Breast epithelium (tissue), 4 donors: ENCODE measurements around the gene ARNT2. TPM values are rescaled to one million over a fixed set of nuclear protein-coding genes. Genes with fewer than 3 reads are reported as not detected.

ENCODE experiments used
- DNase-seq, 2 donors: peaks; one replicate each; pipeline ENCODE4 v3.0.0-alpha.2; 2019; ENCODE audit warnings: low spot score in 2 of 2
- H3K27ac ChIP-seq, 2 donors: fragments of 200-600 bp; sonication (generic) in 1 of 2; one replicate each; pipeline ENCODE4 v1.5.1; 2016 to 2019; ENCODE audit warnings: mild to moderate bottlenecking in 1 of 2
- H3K27me3 ChIP-seq, 2 donors: fragments of 200-600 bp; sonication (generic) in 1 of 2; one replicate each; pipeline versions ENCODE4 v1.5.1 to v1.6.0; 2017 to 2019; ENCODE audit warnings: control low read depth in 1 of 2, mild to moderate bottlenecking in 1 of 2
- H3K36me3 ChIP-seq: fragments of 200-600 bp; one replicate; pipeline ENCODE4 v1.5.1; 2019
- H3K4me1 ChIP-seq, 2 donors: fragments of 200-600 bp; sonication (generic); one replicate each; pipeline ENCODE4 v1.5.1; 2016 to 2019; ENCODE audit warnings: control low read depth in 1 of 2
- H3K4me3 ChIP-seq, 3 donors: fragments of 200-600 bp; sonication (generic); 1 replicate in 2 of 3; 2 replicates in 1 of 3; pipeline ENCODE4 v1.5.1; 2016 to 2019; ENCODE audit warnings: mild to moderate bottlenecking in 3 of 3, moderate library complexity in 2 of 3
- H3K9me3 ChIP-seq, 2 donors: fragments of 200-600 bp; sonication (generic) in 1 of 2; one replicate each; pipeline ENCODE4 v1.5.1; 2016 to 2019; ENCODE audit warnings: control low read depth in 1 of 2
- POLR2A ChIP-seq: fragments of 450-650 bp; IDR thresholded peaks from one replicate; pipeline ENCODE4 v1.6.1; 2016; ENCODE audit warnings: antibody characterized with exemption, mild to moderate bottlenecking, moderate library complexity
- POLR2AphosphoS5 ChIP-seq, 3 donors: sonication (generic); formaldehyde crosslinking; IDR thresholded peaks; one replicate each; pipeline ENCODE4 v1.6.1; 2017; ENCODE audit warnings: antibody characterized with exemption in 3 of 3
- intact Hi-C: fragments of 100-400 bp; cut with DNase I; formaldehyde crosslinking; loops from one replicate; pipeline ENCODE4 v1.15.1; 2023; ENCODE audit warnings: low total_unique reads
- total RNA-seq, 3 donors: library from RNA; depleted of rRNA; stranded (reverse); fragments of >200 nt; gene quantifications; one replicate each; pipeline ENCODE4 v1.1.0, GENCODE V29; 2016
- TF ChIP-seq, protein P1 (sequence below), 3 donors: fragments of 450-650 bp; IDR thresholded peaks; one replicate each; pipeline ENCODE4 v1.5.1; 2016 to 2017; ENCODE audit warnings: antibody characterized with exemption in 3 of 3, mild to moderate bottlenecking in 3 of 3, moderate library complexity in 3 of 3

Gene ARNT2
- total RNA-seq, 3 donors from 2014 or later: 5.9 to 8.5 (median 7.0) TPM

DNA sequence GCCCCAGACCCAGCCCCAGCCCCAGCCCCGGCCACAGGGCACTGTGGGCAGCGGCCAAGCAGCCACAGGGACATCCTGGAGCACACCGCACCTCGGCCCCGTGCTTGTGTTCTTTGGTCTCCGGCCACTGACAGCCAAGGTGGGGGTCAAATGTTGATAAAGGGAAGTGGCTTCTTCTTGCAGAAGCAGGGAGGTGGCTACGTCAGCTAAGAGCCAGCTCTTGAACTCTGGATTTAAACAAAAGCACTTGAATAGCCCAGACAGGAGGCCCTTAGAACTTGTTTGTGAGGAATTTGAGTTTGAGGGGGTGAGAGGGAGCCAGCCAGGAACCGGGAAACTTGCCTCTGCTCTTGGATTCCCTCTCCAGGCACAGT lies 155.1 kb downstream of the ARNT2 start:
- H3K4me1 ChIP-seq: no peaks in the 10 kb centered on the region
- H3K36me3 ChIP-seq: no peaks in the 10 kb centered on the region
- no peak overlapping the region for H3K4me3 ChIP-seq
- intact Hi-C loops: no loop called here
- H3K9me3 ChIP-seq: no peaks in the 10 kb centered on the region
- no peak overlapping the region for H3K27ac ChIP-seq
- DNase-seq: no peak
- TF ChIP-seq POLR2AphosphoS5 (IDR thresholded peaks at IDR 0.05) (no peak), POLR2A (no peak)
- TF ChIP-seq, protein P1, sequence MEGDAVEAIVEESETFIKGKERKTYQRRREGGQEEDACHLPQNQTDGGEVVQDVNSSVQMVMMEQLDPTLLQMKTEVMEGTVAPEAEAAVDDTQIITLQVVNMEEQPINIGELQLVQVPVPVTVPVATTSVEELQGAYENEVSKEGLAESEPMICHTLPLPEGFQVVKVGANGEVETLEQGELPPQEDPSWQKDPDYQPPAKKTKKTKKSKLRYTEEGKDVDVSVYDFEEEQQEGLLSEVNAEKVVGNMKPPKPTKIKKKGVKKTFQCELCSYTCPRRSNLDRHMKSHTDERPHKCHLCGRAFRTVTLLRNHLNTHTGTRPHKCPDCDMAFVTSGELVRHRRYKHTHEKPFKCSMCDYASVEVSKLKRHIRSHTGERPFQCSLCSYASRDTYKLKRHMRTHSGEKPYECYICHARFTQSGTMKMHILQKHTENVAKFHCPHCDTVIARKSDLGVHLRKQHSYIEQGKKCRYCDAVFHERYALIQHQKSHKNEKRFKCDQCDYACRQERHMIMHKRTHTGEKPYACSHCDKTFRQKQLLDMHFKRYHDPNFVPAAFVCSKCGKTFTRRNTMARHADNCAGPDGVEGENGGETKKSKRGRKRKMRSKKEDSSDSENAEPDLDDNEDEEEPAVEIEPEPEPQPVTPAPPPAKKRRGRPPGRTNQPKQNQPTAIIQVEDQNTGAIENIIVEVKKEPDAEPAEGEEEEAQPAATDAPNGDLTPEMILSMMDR (IDR thresholded peaks at IDR 0.05): no peak
- no peaks in the 10 kb centered on the region for H3K27me3 ChIP-seq

DNA sequence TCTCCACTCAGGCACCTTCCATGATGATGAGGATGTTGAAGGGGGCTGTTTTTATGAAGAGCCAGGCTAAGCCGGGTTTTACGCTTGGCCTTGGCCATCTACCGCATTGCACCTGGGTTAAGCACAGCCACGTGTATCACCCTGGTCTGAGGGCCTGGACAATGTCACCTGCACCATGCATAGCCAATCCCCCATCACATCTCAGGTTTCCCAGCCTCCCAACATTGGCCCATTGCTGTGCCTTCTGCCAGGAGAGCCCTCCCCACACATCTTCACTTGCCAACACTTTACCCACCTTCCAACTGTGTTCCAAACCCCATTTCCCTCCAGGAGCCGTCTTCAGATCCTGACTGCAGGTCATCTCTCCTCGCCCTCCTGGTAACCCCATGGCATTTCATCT lies 155.6 kb downstream of the ARNT2 start:
- DNase-seq: no peak
- Histone ChIP-seq H3K36me3 (no peaks in the 10 kb centered on the region), H3K27me3 (no peaks in the 10 kb centered on the region), H3K27ac (no peak overlapping the region), H3K9me3 (no peaks in the 10 kb centered on the region), H3K4me3 (no peak overlapping the region), H3K4me1 (no peaks in the 10 kb centered on the region)
- intact Hi-C loops: no loop called here
- no peak for TF ChIP-seq POLR2AphosphoS5 (IDR thresholded peaks at IDR 0.05)
- TF ChIP-seq, protein P1 (IDR thresholded peaks at IDR 0.05): no peak

DNA sequence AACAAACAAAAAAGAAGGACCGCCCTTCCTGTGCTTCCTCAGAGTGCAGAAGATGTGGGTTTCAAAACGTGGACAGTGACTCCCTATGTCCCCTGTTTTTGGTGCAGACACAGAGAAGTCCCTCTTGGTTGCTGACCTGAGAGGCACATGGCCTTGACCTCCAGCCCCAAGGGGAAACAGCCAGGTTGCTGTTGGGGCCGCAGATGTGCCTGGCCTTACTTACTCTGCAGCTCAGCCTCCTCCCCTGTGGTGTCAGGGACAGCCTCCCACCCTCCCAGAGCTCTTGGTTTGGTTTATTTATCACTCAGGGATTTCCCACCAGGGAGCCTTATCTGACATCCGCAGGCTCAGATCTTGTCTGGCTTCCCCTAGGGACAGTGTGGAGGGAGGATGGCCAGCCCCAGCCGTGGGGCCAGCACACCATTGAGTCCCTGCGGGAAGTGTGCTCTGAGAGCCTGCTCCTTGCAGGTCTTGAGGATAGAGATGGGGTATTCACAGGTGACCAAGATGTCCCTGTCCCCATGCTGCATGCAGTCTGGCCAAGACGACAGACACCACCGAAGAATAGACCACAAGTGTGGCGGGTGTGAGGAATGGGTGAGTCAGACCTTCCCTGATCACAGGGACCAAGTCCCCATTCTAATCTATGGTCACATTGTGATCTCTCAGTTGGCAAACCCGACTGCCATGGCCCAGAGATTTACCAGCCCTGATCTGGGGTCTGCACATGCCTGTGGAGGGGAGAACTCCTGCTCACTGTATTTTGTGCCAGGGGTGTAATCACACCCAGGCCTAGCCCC lies 156.6 kb downstream of the ARNT2 start:
- no peak for TF ChIP-seq POLR2A
- Histone ChIP-seq H3K9me3 (no peaks in the 10 kb centered on the region), H3K4me1 (no peaks in the 10 kb centered on the region), H3K27me3 (no peaks in the 10 kb centered on the region), H3K4me3 (no peak overlapping the region), H3K36me3 (no peaks in the 10 kb centered on the region), H3K27ac (no peak overlapping the region)
- intact Hi-C loops: no loop called here
- DNase-seq: no peak

DNA sequence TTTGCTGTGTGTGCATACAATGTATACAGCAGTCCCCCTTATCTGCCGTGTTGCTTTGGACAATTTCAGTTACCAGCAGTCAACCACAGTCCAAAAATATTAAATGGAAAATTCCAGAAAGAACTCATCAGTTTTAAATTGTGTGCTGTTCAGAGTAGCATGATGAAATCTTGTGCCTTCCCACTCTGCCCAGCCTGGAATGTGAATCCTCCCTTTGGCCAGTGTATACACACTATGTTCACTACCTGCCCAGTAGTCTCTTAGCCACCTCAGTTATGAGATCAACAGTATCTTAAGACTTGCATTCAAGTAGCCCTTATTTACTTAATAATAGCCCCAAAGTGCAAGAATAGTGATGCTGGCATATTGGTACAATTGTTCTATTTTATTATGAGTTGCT lies 157.3 kb downstream of the ARNT2 start:
- intact Hi-C loops: no loop called here

DNA sequence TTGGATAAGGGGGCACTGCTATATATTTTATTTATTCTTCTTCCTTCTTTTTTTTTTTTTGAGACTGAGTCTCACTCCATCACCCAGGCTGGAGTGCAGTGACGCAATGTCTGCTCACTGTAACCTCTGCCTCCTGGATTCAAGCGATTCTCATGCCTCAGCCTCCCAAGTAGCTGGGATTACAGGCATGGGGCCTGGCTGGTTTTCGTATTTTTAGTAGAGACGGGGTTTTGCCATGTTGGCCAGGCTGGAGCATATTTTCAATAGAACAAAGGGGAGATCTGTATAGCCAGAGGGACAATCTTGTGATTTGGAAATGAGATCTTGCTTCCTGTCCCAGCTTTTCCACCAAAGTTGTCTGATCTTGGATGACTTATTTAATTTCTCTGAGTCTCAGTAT lies 157.9 kb downstream of the ARNT2 start:
- TF ChIP-seq, protein P1 (IDR thresholded peaks at IDR 0.05): no peak
- TF ChIP-seq POLR2AphosphoS5 (IDR thresholded peaks at IDR 0.05) (no peak), POLR2A (no peak)
- intact Hi-C loops: no loop called here
- no peak overlapping the region for H3K27ac ChIP-seq

More for the DNA sequence above, 157.3 kb downstream of the ARNT2 start:
- TF ChIP-seq, protein P1 (IDR thresholded peaks at IDR 0.05): no peak
- no peak for TF ChIP-seq POLR2AphosphoS5 (IDR thresholded peaks at IDR 0.05)
- no peak for TF ChIP-seq POLR2A
- no peak overlapping the region for H3K4me3 ChIP-seq
- no peak overlapping the region for H3K27ac ChIP-seq
- DNase-seq: no peak
- no peaks in the 10 kb centered on the region for H3K4me1 ChIP-seq
- no peaks in the 10 kb centered on the region for H3K36me3 ChIP-seq
- no peaks in the 10 kb centered on the region for H3K27me3 ChIP-seq
- H3K9me3 ChIP-seq: no peaks in the 10 kb centered on the region

More for the DNA sequence above, 157.9 kb downstream of the ARNT2 start:
- no peaks in the 10 kb centered on the region for H3K9me3 ChIP-seq
- no peak for DNase-seq
- no peaks in the 10 kb centered on the region for H3K36me3 ChIP-seq
- H3K4me1 ChIP-seq: no peaks in the 10 kb centered on the region
- no peaks in the 10 kb centered on the region for H3K27me3 ChIP-seq
- no peak overlapping the region for H3K4me3 ChIP-seq
